Central memory CD8-positive, alpha-beta T cell (primary cell): Measurements from ENCODE around the gene LSP1.

Source experiments
- ATAC-seq: fragments of 150-1000 bp; cut with Tn5 transposase; replicated peaks from 2 replicates; pipeline ENCODE4 v1.10.0; 2022; ENCODE audit warnings: mild to moderate bottlenecking, moderate FRiP score, moderate number of reproducible peaks; ENCODE audit not compliant: poor library complexity, severe bottlenecking; ENCODE audit errors: extremely low read depth
- DNase-seq, 2 donors: peaks; one replicate each; pipeline ENCODE4 v3.0.0; 2021; ENCODE audit warnings: low spot score in 2 of 2
- H3K27ac Mint-ChIP-seq: one replicate; pipeline ENCODE4 v1.8.0; 2022; ENCODE audit warnings: low read depth, mild to moderate bottlenecking, moderate library complexity, mixed read lengths
- H3K27me3 Mint-ChIP-seq: one replicate; pipeline ENCODE4 v1.8.0; 2022; ENCODE audit warnings: mixed read lengths
- H3K36me3 Mint-ChIP-seq: one replicate; pipeline ENCODE4 v1.8.0; 2022; ENCODE audit warnings: mild to moderate bottlenecking, moderate library complexity, mixed read lengths; ENCODE audit not compliant: insufficient read depth
- H3K4me1 Mint-ChIP-seq: one replicate; pipeline ENCODE4 v1.8.0; 2022; ENCODE audit warnings: mixed read lengths
- H3K4me3 Mint-ChIP-seq: one replicate; pipeline ENCODE4 v1.8.0; 2022; ENCODE audit warnings: mild to moderate bottlenecking, moderate library complexity, mixed read lengths
- H3K9me3 Mint-ChIP-seq: one replicate; pipeline ENCODE4 v1.8.0; 2022; ENCODE audit warnings: mixed read lengths

LSP1 gene

GRCh38 chr11:1930462-1930830 is 77.6 kb downstream of the LSP1 start:
- peaks cover 10% of the 10 kb centered on the region for H3K36me3 Mint-ChIP-seq
- H3K4me1 Mint-ChIP-seq: no peaks in the 10 kb centered on the region
- peaks cover 11% of the 10 kb centered on the region for H3K27me3 Mint-ChIP-seq
- ATAC-seq (no peak), DNase-seq (no peak)
- no peaks in the 10 kb centered on the region for H3K9me3 Mint-ChIP-seq
- H3K27ac Mint-ChIP-seq: no peak overlapping the region
- no peak overlapping the region for H3K4me3 Mint-ChIP-seq

GRCh38 chr11:1931341-1932104 is 78.6 kb downstream of the LSP1 start:
- Mint-ChIP-seq H3K4me3 (no peak overlapping the region), H3K36me3 (peaks cover 7% of the 10 kb centered on the region), H3K4me1 (no peaks in the 10 kb centered on the region), H3K9me3 (no peaks in the 10 kb centered on the region), H3K27me3 (peaks cover 6% of the 10 kb centered on the region), H3K27ac (no peak overlapping the region)
- DNase-seq (no peak), ATAC-seq (no peak)

GRCh38 chr11:1932105-1932480 is 79.2 kb downstream of the LSP1 start:
- H3K4me1 Mint-ChIP-seq: no peaks in the 10 kb centered on the region
- peaks cover 6% of the 10 kb centered on the region for H3K36me3 Mint-ChIP-seq
- H3K27ac Mint-ChIP-seq: no peak overlapping the region
- no peak overlapping the region for H3K4me3 Mint-ChIP-seq
- no peaks in the 10 kb centered on the region for H3K27me3 Mint-ChIP-seq
- H3K9me3 Mint-ChIP-seq: no peaks in the 10 kb centered on the region
- ATAC-seq: no peak
- DNase-seq: no peak

GRCh38 chr11:1932681-1933080 is 79.8 kb downstream of the LSP1 start:
- Mint-ChIP-seq H3K4me1 (no peaks in the 10 kb centered on the region), H3K9me3 (no peaks in the 10 kb centered on the region), H3K27ac (no peak overlapping the region), H3K27me3 (no peaks in the 10 kb centered on the region), H3K36me3 (peaks cover 6% of the 10 kb centered on the region), H3K4me3 (no peak overlapping the region)
- ATAC-seq: no peak
- no peak for DNase-seq

GRCh38 chr11:1933416-1934334 is 80.8 kb downstream of the LSP1 start:
- no peaks in the 10 kb centered on the region for H3K4me1 Mint-ChIP-seq
- H3K4me3 Mint-ChIP-seq: no peak overlapping the region
- H3K36me3 Mint-ChIP-seq: peaks cover 7% of the 10 kb centered on the region
- H3K27me3 Mint-ChIP-seq: no peaks in the 10 kb centered on the region
- no peak for DNase-seq
- H3K27ac Mint-ChIP-seq: no peak overlapping the region
- H3K9me3 Mint-ChIP-seq: no peaks in the 10 kb centered on the region
- ATAC-seq: no peak

GRCh38 chr11:1934335-1935155 is 81.7 kb downstream of the LSP1 start:
- no peaks in the 10 kb centered on the region for H3K9me3 Mint-ChIP-seq
- no peaks in the 10 kb centered on the region for H3K27me3 Mint-ChIP-seq
- no peak overlapping the region for H3K27ac Mint-ChIP-seq
- no peak overlapping the region for H3K4me3 Mint-ChIP-seq
- peaks cover 9% of the 10 kb centered on the region for H3K36me3 Mint-ChIP-seq
- no peak for ATAC-seq
- DNase-seq: no peak
- H3K4me1 Mint-ChIP-seq: peaks cover 6% of the 10 kb centered on the region

GRCh38 chr11:1935156-1936071 is 82.5 kb downstream of the LSP1 start:
- Mint-ChIP-seq H3K27ac (no peak overlapping the region), H3K36me3 (peaks cover 9% of the 10 kb centered on the region), H3K9me3 (no peaks in the 10 kb centered on the region), H3K4me1 (peaks cover 6% of the 10 kb centered on the region), H3K27me3 (no peaks in the 10 kb centered on the region), H3K4me3 (no peak overlapping the region)
- no peak for ATAC-seq
- DNase-seq: no peak

- Mint-ChIP-seq H3K27me3 (no peaks in the 10 kb centered on the region), H3K36me3 (peaks cover 9% of the 10 kb centered on the region), H3K4me1 (peaks cover 6% of the 10 kb centered on the region), H3K9me3 (no peaks in the 10 kb centered on the region), H3K27ac (no peak overlapping the region), H3K4me3 (no peak overlapping the region)
- DNase-seq (no peak), ATAC-seq (no peak)
Observed at GRCh38 chr11:1936072-1936780, 83.3 kb downstream of the LSP1 start.

- Mint-ChIP-seq H3K9me3 (no peaks in the 10 kb centered on the region), H3K4me3 (no peak overlapping the region), H3K27me3 (no peaks in the 10 kb centered on the region), H3K4me1 (peaks cover 6% of the 10 kb centered on the region), H3K36me3 (peaks cover 9% of the 10 kb centered on the region), H3K27ac (no peak overlapping the region)
- ATAC-seq: no peak
- no peak for DNase-seq
Observed at GRCh38 chr11:1936781-1937615, 84.1 kb downstream of the LSP1 start.

GRCh38 chr11:1937616-1938342 is 84.9 kb downstream of the LSP1 start:
- Mint-ChIP-seq H3K4me1 (peaks cover 6% of the 10 kb centered on the region), H3K27me3 (no peaks in the 10 kb centered on the region), H3K4me3 (no peak overlapping the region), H3K36me3 (peaks cover 9% of the 10 kb centered on the region), H3K27ac (no peak overlapping the region), H3K9me3 (no peaks in the 10 kb centered on the region)
- DNase-seq (no peak), ATAC-seq (no peak)
